K562 (cell line): ENCODE data around the gene SYNGR1. TPM values are rescaled to one million over a fixed set of nuclear protein-coding genes. Genes with fewer than 3 reads are reported as not detected.

Experiments
- ATAC-seq: fragments of 200-7000 bp; cut with Tn5 transposase; 3 replicates; pipeline ENCODE4 v1.9.1; 2020; ENCODE audit warnings: moderate library complexity
- BruUV-seq: library from RNA; stranded (reverse); fragments of 400-500 nt; replicated peaks from 2 replicates; lab custom pipeline; 2021; lab: Mats Ljungman, UMichigan
- CTCF ChIA-PET: fragments of 300-600 bp; formaldehyde crosslinking; extraction: SDS; loops from one replicate; lab custom pipeline; 2021; ENCODE audit warnings: low intra/inter-chr PET ratio; lab: Yijun Ruan, JAX
- POLR2A ChIA-PET: fragments of 300-600, 350-650 bp; sonication (Branson Sonifier 250); formaldehyde crosslinking; extraction: SDS; loops from one replicate; lab custom pipeline; 2021; ENCODE audit warnings: antibody characterized with exemption, inconsistent platforms; lab: Yijun Ruan, JAX
- DNase-seq, 4 experiments: peaks; one replicate each; pipeline versions ENCODE4 v3.0.0 to v3.0.0-alpha.2; 2011 to 2018; ENCODE audit warnings: low spot score in 3 of 4, mixed read lengths in 3 of 4; ENCODE audit errors: extremely low read depth in 1 of 4
- FAIRE-seq: peaks from 2 replicates; lab custom pipeline; 2011; peaks lifted over from hg19 to GRCh38; lab: Jason Lieb, UNC
- H2AFZ ChIP-seq: 2 replicates; pipeline ENCODE4 v1.6.0; 2011; ENCODE audit warnings: low read depth, low read length, control low read depth, inconsistent platforms
- H3K27ac ChIP-seq: fragments of 200-600 bp; 3 replicates; pipeline ENCODE4 v1.8.0; 2011; ENCODE audit warnings: low read depth, mild to moderate bottlenecking, control low read depth, inconsistent platforms, low read length, moderate library complexity, mixed read lengths; ENCODE audit errors: extremely low read depth
- H3K27me3 ChIP-seq, 2 experiments: fragments of 300-600 bp in 1 of 2; 2 replicates in 1 of 2; 3 replicates in 1 of 2; pipeline versions ENCODE4 v1.6.0 to v1.8.0; 2011; ENCODE audit warnings: inconsistent platforms in 2 of 2, low read length in 2 of 2, mild to moderate bottlenecking in 1 of 2, mixed read lengths in 1 of 2, moderate library complexity in 1 of 2; ENCODE audit not compliant: control insufficient read depth in 2 of 2, insufficient read depth in 2 of 2
- H3K36me3 ChIP-seq: fragments of 300-600 bp; 3 replicates; pipeline ENCODE4 v1.8.0; 2011; ENCODE audit warnings: mild to moderate bottlenecking, low read length, inconsistent platforms; ENCODE audit not compliant: control insufficient read depth, insufficient read depth
- H3K4me1 ChIP-seq, 2 experiments: fragments of 200-600 bp in 1 of 2; replicated peaks in 1 of 2; 2 replicates in 1 of 2; 3 replicates in 1 of 2; pipeline versions ENCODE4 v1.5.1 to v1.8.0; 2011; ENCODE audit warnings: inconsistent platforms in 2 of 2, low read length in 2 of 2, mild to moderate bottlenecking in 1 of 2, mixed read lengths in 1 of 2, moderate library complexity in 1 of 2; ENCODE audit not compliant: control insufficient read depth in 2 of 2, insufficient read depth in 2 of 2
- H3K4me2 ChIP-seq: 2 replicates; pipeline ENCODE4 v1.6.1; 2011; ENCODE audit warnings: low read length, control low read depth, inconsistent platforms, mixed read lengths; ENCODE audit not compliant: insufficient read depth
- H3K4me3 ChIP-seq: fragments of 200-600 bp; sonication (generic), shearing (Covaris generic); 2 replicates; pipeline ENCODE4 v1.5.1; 2016; ENCODE audit warnings: control low read depth, inconsistent platforms
- H3K79me2 ChIP-seq: fragments of 200-600 bp; 3 replicates; pipeline ENCODE4 v1.8.0; 2011; ENCODE audit warnings: low read length, inconsistent platforms; ENCODE audit not compliant: control insufficient read depth, insufficient read depth
- H3K9ac ChIP-seq, 2 experiments: 2 replicates each; pipeline versions ENCODE4 v1.6.0 to v1.6.1; 2011; ENCODE audit warnings: low read depth in 2 of 2, low read length in 2 of 2, control low read depth in 1 of 2, inconsistent platforms in 1 of 2, mild to moderate bottlenecking in 1 of 2, mixed read lengths in 1 of 2; ENCODE audit not compliant: insufficient read depth in 1 of 2
- H3K9me1 ChIP-seq: one replicate; pipeline ENCODE4 v1.6.0; 2011; ENCODE audit warnings: inconsistent platforms, mild to moderate bottlenecking, low read length, moderate library complexity; ENCODE audit not compliant: control insufficient read depth, insufficient read depth
- H3K9me3 ChIP-seq: replicated peaks from 2 replicates; pipeline ENCODE4 v1.5.1; 2011; ENCODE audit warnings: low read depth, low read length, inconsistent platforms; ENCODE audit not compliant: control insufficient read depth, insufficient read depth
- H4K20me1 ChIP-seq: replicated peaks from 2 replicates; pipeline ENCODE4 v1.6.1; 2011; ENCODE audit warnings: low read length, inconsistent platforms, mixed read lengths; ENCODE audit not compliant: control insufficient read depth, insufficient read depth
- DIDO1 ChIP-seq: fragments of 450-650 bp; IDR thresholded peaks from 2 replicates; pipeline ENCODE4 v1.6.1; 2016; ENCODE audit warnings: low read depth, missing biosample characterization, missing genetic modification characterization
- E2F5 ChIP-seq: sonication (generic); formaldehyde crosslinking; IDR thresholded peaks from 2 replicates; pipeline ENCODE4 v1.8.0; 2022; ENCODE audit warnings: mild to moderate bottlenecking, missing genetic modification reagents
- ETS1 ChIP-seq: conservative IDR thresholded peaks from 2 replicates; pipeline ENCODE4 v1.6.1; 2011; ENCODE audit warnings: low read depth, mild to moderate bottlenecking, low read length; ENCODE audit not compliant: control insufficient read depth
- HNRNPLL ChIP-seq: fragments of 200-400 bp; formaldehyde crosslinking; IDR thresholded peaks from 2 replicates; pipeline ENCODE4 v1.6.1; 2017; ENCODE audit warnings: low read length, low read depth, mild to moderate bottlenecking; ENCODE audit not compliant: poor library complexity, severe bottlenecking
- MYBL2 ChIP-seq, 2 experiments: fragments of 450-650 bp in 1 of 2; sonication (generic) in 1 of 2; formaldehyde crosslinking in 1 of 2; IDR thresholded peaks; 2 replicates each; pipeline versions ENCODE4 v1.6.1 to v1.8.1; 2017 to 2022; ENCODE audit warnings: borderline replicate concordance in 1 of 2, inconsistent platforms in 1 of 2, low read depth in 1 of 2, mild to moderate bottlenecking in 1 of 2, missing genetic modification reagents in 1 of 2, moderate library complexity in 1 of 2
- PHTF2 ChIP-seq: fragments of 250-450 bp; sonication (Bioruptor Pico); IDR thresholded peaks from 2 replicates; pipeline ENCODE4 v1.5.0; 2021; ENCODE audit warnings: mild to moderate bottlenecking
- XRCC5 ChIP-seq: fragments of 200-400 bp; formaldehyde crosslinking; IDR thresholded peaks from 2 replicates; pipeline ENCODE4 v1.6.1; 2017; ENCODE audit warnings: low read depth, mild to moderate bottlenecking, low read length
- ZEB2 ChIP-seq: fragments of 450-650 bp; IDR thresholded peaks from 2 replicates; pipeline ENCODE4 v1.6.1; 2016
- ZNF274 ChIP-seq: IDR thresholded peaks from 2 replicates; pipeline ENCODE4 v1.6.1; 2011; ENCODE audit warnings: low read depth, mild to moderate bottlenecking, low read length, moderate library complexity, borderline replicate concordance
- ZNF717 ChIP-seq: fragments of 250-450 bp; sonication (Bioruptor Pico); IDR thresholded peaks from 2 replicates; pipeline ENCODE4 v1.5.0; 2021
- WGBS: fragments of 100-300 bp; shearing (Covaris generic); methylation state at CpG from one replicate; pipeline ENCODE4 v1.1.6; 2016; ENCODE audit warnings: low coverage, mixed read lengths; ENCODE audit not compliant: insufficient coverage; ENCODE audit errors: missing lambda C conversion rate; 5-methylcytosine and 5-hydroxymethylcytosine counted together
- in situ Hi-C: fragments of 300-500 bp; cut with MboI; formaldehyde crosslinking; loops from 4 replicates; pipeline ENCODE4 v1.15.0; 2018; ENCODE audit warnings: inconsistent platforms, mixed read lengths
- intact Hi-C: fragments of 100-400 bp; cut with micrococcal nuclease; formaldehyde crosslinking; loops from 2 replicates; pipeline ENCODE4 v1.14.2; 2022
- polyA plus RNA-seq, 8 experiments: library from polyadenylated mRNA; depleted of rRNA in 4 of 8; stranded (reverse) in 5 of 8; unstranded in 3 of 8; fragments of >200 nt; fragmentation: Nextera tagmentation in 2 of 8; fragmentation: Illumina TruSeq in 1 of 8; extraction: Ambion mirVana in 2 of 8; extraction: Trizol in 1 of 8; gene quantifications; 2 replicates each; pipeline versions ENCODE4 v1.2.1 to v1.2.3, GENCODE V29; 2011 to 2014; ENCODE audit warnings: inconsistent platforms in 1 of 8, missing spikeins in 1 of 8
- total RNA-seq, 7 experiments: library from RNA; depleted of rRNA in 6 of 7; stranded (reverse); fragments of >200 nt in 6 of 7; fragmentation: Illumina TruSeq in 2 of 7; extraction: Trizol in 2 of 7; gene quantifications; 2 replicates each; pipeline versions ENCODE4 v1.2.1 to v1.2.3, GENCODE V29; 2011 to 2021; ENCODE audit warnings: low replicate concordance in 1 of 7
- TF ChIP-seq, protein P1 (sequence below): fragments of 250-450 bp; sonication (Bioruptor Pico); IDR thresholded peaks from 2 replicates; pipeline ENCODE4 v1.5.0; 2021; ENCODE audit warnings: mild to moderate bottlenecking, borderline replicate concordance

The SYNGR1 gene
- total and polyA plus RNA-seq, 9 of the 15 experiments (the other 6 are each of a cell fraction or from before 2014, with no cell fraction given) = 1.8 to 15.9 (median 5.5) TPM

- no peak overlapping the region for H3K27ac ChIP-seq
- ChIA-PET POLR2A (interaction anchor here (1.0 kb wide), 1 partner anchor 101 kb away, joined by 3 read pairs; no protein-coding TSS in a partner anchor), CTCF (no interaction called here)
- no peak for FAIRE-seq
- BruUV-seq = no TSS peak
- no peak for TF ChIP-seq MYBL2 (IDR thresholded peaks at IDR 0.05; ENCODE audit: low read depth)
- TF ChIP-seq MYBL2 (CRISPR knock-in tag; IDR thresholded peaks at IDR 0.05; ENCODE audit: borderline replicate concordance) = no peak
- TF ChIP-seq ZEB2 = no peak
- no peak for TF ChIP-seq E2F5 (CRISPR knock-in tag)
- no peak for TF ChIP-seq DIDO1 (tag)
- no peak for TF ChIP-seq ETS1
- TF ChIP-seq, protein P1, sequence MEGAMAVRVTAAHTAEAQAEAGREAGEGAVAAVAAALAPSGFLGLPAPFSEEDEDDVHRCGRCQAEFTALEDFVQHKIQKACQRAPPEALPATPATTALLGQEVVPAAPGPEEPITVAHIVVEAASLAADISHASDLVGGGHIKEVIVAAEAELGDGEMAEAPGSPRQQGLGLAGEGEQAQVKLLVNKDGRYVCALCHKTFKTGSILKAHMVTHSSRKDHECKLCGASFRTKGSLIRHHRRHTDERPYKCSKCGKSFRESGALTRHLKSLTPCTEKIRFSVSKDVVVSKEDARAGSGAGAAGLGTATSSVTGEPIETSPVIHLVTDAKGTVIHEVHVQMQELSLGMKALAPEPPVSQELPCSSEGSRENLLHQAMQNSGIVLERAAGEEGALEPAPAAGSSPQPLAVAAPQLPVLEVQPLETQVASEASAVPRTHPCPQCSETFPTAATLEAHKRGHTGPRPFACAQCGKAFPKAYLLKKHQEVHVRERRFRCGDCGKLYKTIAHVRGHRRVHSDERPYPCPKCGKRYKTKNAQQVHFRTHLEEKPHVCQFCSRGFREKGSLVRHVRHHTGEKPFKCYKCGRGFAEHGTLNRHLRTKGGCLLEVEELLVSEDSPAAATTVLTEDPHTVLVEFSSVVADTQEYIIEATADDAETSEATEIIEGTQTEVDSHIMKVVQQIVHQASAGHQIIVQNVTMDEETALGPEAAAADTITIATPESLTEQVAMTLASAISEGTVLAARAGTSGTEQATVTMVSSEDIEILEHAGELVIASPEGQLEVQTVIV (CRISPR knock-in tag) = no peak
- no peak for TF ChIP-seq HNRNPLL
- no peak for TF ChIP-seq ZNF717 (CRISPR knock-in tag)
- TF ChIP-seq XRCC5 = no peak
- TF ChIP-seq PHTF2 (CRISPR knock-in tag) = no peak
- TF ChIP-seq ZNF274 = no peak
- H3K36me3 ChIP-seq = peaks cover 64% of the 10 kb centered on the region; the same call in 2 of the 3 replicates
- H3K27me3 ChIP-seq = no peaks in the 10 kb centered on the region
- H3K9me3 ChIP-seq = no peaks in the 10 kb centered on the region
- H3K79me2 ChIP-seq = no peaks in the 10 kb centered on the region
- no peak overlapping the region for H3K4me2 ChIP-seq
- 84% methylated on average over 9 of the region's 12 CpGs for WGBS
- no peaks in the 10 kb centered on the region for H4K20me1 ChIP-seq
- no peak for ATAC-seq
- H3K9me1 ChIP-seq = no peaks in the 10 kb centered on the region
- H2AFZ ChIP-seq = no peak overlapping the region
- DNase-seq = no peak
- intact Hi-C loops = no loop called here
- H3K4me1 ChIP-seq = peaks cover 3 to 11% of the 10 kb centered on the region in 2 experiments; a peak in 4 of 5 replicates
- no peak overlapping the region for H3K4me3 ChIP-seq
- no peak overlapping the region; a peak in 1 of 4 replicates for H3K9ac ChIP-seq
- in situ Hi-C loops = no loop called here
Measured at GRCh38 chr22:39418696-39419095, 68.9 kb downstream of the SYNGR1 start.
